H1 (cell line): ENCODE results near the gene CDR2. TPM values are rescaled to one million over a fixed set of nuclear protein-coding genes. Genes with fewer than 3 reads are reported as not detected.

ENCODE experiments used
- BRCA1 ChIP-seq: IDR thresholded peaks from 2 replicates; pipeline ENCODE4 v1.6.1; 2012; ENCODE audit warnings: low read depth, low read length, improper control_type of control experiment
- NANOG ChIP-seq: IDR thresholded peaks from 2 replicates; pipeline ENCODE4 v1.6.1; 2011; ENCODE audit warnings: low read length, low read depth, mild to moderate bottlenecking, inconsistent platforms; ENCODE audit not compliant: insufficient read depth, poor library complexity, severe bottlenecking
- polyA plus RNA-seq, 7 experiments: library from polyadenylated mRNA; depleted of rRNA in 3 of 7; stranded (reverse) in 5 of 7; unstranded in 2 of 7; fragments of >200 nt in 5 of 7; fragments of 200-250 nt in 2 of 7; gene quantifications; 1 replicate in 5 of 7; 2 replicates in 1 of 7; 4 replicates in 1 of 7; pipeline versions ENCODE4 v1.2.1 to v1.2.3, GENCODE V29; 2011 to 2013; ENCODE audit warnings: missing spikeins in 2 of 7, mixed read lengths in 2 of 7
- total RNA-seq: library from RNA; stranded (reverse); fragmentation: NEBNext Ultra II Directional; extraction: Animal tissue kit (Norgen Biotek cat#: 25700); gene quantifications from 2 replicates; pipeline ENCODE4 v1.2.1, GENCODE V29; 2021
- TF ChIP-seq, protein P1 (sequence below): fragments of 300-600 bp; sonication (generic); IDR thresholded peaks from 2 replicates; pipeline ENCODE4 v1.7.1; 2012; ENCODE audit warnings: low read length, moderate library complexity, mild to moderate bottlenecking, inconsistent platforms; ENCODE audit not compliant: insufficient replicate concordance

CDR2 gene
- total and polyA plus RNA-seq, 2 of the 8 experiments (the other 6 are each of a cell fraction or from before 2014, with no cell fraction given) = 16.3 to 34.9 TPM

DNA sequence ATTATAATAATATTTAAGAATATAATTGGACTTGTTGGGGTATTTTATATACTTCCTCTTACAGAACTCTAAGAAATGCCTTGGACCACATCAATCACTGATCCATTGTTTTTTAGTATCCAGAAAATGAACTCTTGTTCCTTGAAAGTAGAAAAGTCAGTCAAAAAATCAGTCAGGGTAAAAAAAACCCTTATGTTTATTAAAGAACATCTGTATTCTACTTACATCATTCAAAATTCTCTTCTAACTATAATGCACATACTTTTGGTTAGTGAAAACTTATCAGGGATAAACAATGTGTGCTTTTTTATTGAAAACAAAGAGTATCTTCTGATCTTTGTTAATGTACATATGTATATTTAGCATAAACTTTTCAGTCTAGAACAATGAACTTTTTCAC is 23.5 kb upstream of the CDR2 start (continued):
- TF ChIP-seq, protein P1, sequence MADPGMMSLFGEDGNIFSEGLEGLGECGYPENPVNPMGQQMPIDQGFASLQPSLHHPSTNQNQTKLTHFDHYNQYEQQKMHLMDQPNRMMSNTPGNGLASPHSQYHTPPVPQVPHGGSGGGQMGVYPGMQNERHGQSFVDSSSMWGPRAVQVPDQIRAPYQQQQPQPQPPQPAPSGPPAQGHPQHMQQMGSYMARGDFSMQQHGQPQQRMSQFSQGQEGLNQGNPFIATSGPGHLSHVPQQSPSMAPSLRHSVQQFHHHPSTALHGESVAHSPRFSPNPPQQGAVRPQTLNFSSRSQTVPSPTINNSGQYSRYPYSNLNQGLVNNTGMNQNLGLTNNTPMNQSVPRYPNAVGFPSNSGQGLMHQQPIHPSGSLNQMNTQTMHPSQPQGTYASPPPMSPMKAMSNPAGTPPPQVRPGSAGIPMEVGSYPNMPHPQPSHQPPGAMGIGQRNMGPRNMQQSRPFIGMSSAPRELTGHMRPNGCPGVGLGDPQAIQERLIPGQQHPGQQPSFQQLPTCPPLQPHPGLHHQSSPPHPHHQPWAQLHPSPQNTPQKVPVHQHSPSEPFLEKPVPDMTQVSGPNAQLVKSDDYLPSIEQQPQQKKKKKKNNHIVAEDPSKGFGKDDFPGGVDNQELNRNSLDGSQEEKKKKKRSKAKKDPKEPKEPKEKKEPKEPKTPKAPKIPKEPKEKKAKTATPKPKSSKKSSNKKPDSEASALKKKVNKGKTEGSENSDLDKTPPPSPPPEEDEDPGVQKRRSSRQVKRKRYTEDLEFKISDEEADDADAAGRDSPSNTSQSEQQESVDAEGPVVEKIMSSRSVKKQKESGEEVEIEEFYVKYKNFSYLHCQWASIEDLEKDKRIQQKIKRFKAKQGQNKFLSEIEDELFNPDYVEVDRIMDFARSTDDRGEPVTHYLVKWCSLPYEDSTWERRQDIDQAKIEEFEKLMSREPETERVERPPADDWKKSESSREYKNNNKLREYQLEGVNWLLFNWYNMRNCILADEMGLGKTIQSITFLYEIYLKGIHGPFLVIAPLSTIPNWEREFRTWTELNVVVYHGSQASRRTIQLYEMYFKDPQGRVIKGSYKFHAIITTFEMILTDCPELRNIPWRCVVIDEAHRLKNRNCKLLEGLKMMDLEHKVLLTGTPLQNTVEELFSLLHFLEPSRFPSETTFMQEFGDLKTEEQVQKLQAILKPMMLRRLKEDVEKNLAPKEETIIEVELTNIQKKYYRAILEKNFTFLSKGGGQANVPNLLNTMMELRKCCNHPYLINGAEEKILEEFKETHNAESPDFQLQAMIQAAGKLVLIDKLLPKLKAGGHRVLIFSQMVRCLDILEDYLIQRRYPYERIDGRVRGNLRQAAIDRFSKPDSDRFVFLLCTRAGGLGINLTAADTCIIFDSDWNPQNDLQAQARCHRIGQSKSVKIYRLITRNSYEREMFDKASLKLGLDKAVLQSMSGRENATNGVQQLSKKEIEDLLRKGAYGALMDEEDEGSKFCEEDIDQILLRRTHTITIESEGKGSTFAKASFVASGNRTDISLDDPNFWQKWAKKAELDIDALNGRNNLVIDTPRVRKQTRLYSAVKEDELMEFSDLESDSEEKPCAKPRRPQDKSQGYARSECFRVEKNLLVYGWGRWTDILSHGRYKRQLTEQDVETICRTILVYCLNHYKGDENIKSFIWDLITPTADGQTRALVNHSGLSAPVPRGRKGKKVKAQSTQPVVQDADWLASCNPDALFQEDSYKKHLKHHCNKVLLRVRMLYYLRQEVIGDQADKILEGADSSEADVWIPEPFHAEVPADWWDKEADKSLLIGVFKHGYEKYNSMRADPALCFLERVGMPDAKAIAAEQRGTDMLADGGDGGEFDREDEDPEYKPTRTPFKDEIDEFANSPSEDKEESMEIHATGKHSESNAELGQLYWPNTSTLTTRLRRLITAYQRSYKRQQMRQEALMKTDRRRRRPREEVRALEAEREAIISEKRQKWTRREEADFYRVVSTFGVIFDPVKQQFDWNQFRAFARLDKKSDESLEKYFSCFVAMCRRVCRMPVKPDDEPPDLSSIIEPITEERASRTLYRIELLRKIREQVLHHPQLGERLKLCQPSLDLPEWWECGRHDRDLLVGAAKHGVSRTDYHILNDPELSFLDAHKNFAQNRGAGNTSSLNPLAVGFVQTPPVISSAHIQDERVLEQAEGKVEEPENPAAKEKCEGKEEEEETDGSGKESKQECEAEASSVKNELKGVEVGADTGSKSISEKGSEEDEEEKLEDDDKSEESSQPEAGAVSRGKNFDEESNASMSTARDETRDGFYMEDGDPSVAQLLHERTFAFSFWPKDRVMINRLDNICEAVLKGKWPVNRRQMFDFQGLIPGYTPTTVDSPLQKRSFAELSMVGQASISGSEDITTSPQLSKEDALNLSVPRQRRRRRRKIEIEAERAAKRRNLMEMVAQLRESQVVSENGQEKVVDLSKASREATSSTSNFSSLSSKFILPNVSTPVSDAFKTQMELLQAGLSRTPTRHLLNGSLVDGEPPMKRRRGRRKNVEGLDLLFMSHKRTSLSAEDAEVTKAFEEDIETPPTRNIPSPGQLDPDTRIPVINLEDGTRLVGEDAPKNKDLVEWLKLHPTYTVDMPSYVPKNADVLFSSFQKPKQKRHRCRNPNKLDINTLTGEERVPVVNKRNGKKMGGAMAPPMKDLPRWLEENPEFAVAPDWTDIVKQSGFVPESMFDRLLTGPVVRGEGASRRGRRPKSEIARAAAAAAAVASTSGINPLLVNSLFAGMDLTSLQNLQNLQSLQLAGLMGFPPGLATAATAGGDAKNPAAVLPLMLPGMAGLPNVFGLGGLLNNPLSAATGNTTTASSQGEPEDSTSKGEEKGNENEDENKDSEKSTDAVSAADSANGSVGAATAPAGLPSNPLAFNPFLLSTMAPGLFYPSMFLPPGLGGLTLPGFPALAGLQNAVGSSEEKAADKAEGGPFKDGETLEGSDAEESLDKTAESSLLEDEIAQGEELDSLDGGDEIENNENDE = no peak
- TF ChIP-seq BRCA1 = no peak
- TF ChIP-seq NANOG = no peak
